Fibroblast of pulmonary artery (primary cell): Measurements from ENCODE around the gene TBC1D22B.
A peak's percentile ranks its signal among the peaks of the same experiment; 100 is the strongest.

Source experiments
- DNase-seq: peaks from one replicate; pipeline ENCODE4 v3.0.0-alpha.2; 2010; ENCODE audit warnings: low read depth
- H3K4me3 ChIP-seq: replicated peaks from 2 replicates; pipeline ENCODE4 v1.5.1; 2011; ENCODE audit warnings: low read depth, mild to moderate bottlenecking, control low read depth, low read length, moderate library complexity
- CTCF ChIP-seq: IDR thresholded peaks from 2 replicates; pipeline ENCODE4 v1.5.1; 2011; ENCODE audit warnings: mild to moderate bottlenecking, control low read depth, low read length, inconsistent platforms; ENCODE audit errors: missing control alignments

TBC1D22B gene

GRCh38 chr6:37218061-37218460, 39.5 kb upstream of the TBC1D22B start:
- no peak for TF ChIP-seq CTCF
- no peak for DNase-seq
- H3K4me3 ChIP-seq = no peak overlapping the region

GRCh38 chr6:37218511-37218910, 39.1 kb upstream of the TBC1D22B start:
- DNase-seq = no peak
- no peak overlapping the region for H3K4me3 ChIP-seq
- TF ChIP-seq CTCF = no peak

- H3K4me3 ChIP-seq = peak overlapping the region; percentile 63
- DNase-seq = no peak
- TF ChIP-seq CTCF = no peak
Observed at GRCh38 chr6:37221585-37222124, 35.9 kb upstream of the TBC1D22B start.

- TF ChIP-seq CTCF = no peak
- peak overlapping the region; percentile 63 for H3K4me3 ChIP-seq
- peak; percentile 89 for DNase-seq
Observed at GRCh38 chr6:37222125-37222967, 35.2 kb upstream of the TBC1D22B start.

GRCh38 chr6:37222992-37223391, 34.6 kb upstream of the TBC1D22B start:
- H3K4me3 ChIP-seq = peak overlapping the region; percentile 63
- DNase-seq = no peak
- no peak for TF ChIP-seq CTCF

GRCh38 chr6:37225350-37226169, 32.0 kb upstream of the TBC1D22B start:
- no peak for DNase-seq
- no peak overlapping the region for H3K4me3 ChIP-seq
- TF ChIP-seq CTCF = no peak
